ENCODE measurements around the gene CD244.
"Not testable (repeated sequence)": the region's sequence is repeated elsewhere in the genome, so short reads cannot be mapped to it uniquely, and the experiment has no call there.

CD244 gene

DNA sequence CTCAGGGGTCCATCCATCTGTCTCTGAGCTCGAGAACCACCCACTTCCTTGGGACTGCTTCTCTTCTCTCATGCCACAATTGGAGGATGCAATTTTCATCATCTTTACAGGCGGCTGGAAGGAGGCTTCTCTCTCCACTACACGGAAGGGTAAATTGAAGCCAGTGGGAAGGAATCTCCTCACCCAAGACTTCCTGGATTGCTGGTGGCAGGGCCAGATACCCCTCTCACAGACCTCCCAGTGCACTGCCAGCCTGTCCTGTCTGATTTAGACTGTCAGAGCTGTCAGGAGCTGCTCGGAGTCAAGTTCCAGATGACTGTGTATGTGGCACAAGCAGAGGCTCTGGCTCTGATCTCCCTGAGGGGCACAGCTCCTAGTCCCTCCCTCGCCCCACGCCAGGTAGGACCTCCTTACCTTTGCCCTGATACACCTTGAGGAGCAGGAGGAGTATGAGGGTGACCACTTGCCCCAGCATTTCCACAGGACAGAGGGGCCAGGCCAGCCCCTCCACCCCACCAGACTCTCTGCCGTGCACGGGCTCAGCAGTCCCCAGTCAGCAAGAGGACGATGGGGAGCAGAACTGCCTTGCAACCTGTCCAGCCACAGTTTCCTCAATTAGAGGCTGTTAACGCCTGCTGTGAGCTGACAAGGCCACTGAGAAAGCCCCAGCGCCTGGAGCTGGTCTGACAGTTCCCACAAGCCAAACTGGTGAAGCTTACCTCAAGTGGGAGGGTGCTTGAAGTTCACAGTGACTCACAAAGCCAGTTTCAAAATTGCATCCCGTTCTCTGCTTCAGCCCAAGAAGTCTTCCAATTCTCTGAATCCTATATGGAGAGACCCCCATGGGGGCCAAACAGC lies at the start of gene CD244:
Gene CD244, minus strand, starts transcription at position 685 of the 858 bp plus-strand sequence. Its CDS starts 210 bp downstream, at position 475.
- DNase-seq: no peak

- no peak for DNase-seq
Observed at GRCh38 chr1:160911925-160912324, 49.2 kb upstream of the CD244 start.

DNA sequence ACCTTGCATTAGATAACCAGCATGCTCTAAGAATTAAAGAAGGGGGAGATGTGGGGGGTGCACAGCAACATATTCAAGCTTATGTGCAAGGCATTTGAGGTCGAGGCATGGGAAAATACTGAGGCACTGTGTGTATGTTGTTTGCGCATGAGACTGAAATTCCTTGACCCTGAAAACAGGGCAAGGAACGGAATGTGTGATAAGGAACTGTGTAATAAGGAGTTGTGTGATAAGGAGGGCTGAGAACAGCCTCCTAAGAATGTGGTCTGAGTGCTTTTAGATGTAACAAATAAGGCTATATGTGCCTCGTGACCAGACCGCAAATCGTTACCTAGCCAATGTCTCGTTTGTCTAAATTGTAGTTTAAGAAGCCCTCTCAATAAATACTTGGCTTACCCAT lies 48.8 kb upstream of the CD244 start:
- DNase-seq: no peak

GRCh38 chr1:160910170-160910750 lies 47.6 kb upstream of the CD244 start:
- DNase-seq: no peak

DNA sequence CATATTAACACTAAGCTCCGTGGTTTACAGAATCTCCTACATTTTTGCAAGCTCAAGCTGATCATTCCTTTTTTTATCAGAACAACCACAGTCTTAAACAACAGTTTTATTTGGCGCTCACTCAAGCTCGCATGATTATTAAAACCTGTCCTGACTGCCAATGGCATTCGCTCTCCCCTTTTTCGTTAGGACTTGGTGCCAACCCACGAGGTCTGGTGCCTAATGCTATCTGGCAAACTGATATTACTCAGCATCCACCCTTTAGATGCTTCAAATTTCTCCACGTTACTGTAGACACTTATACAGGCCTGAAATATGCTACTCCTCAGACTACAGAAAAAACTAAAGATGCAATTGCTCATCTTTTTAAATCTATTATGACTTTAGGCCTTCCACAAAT lies 45.3 kb upstream of the CD244 start:
- no peak for DNase-seq

DNA sequence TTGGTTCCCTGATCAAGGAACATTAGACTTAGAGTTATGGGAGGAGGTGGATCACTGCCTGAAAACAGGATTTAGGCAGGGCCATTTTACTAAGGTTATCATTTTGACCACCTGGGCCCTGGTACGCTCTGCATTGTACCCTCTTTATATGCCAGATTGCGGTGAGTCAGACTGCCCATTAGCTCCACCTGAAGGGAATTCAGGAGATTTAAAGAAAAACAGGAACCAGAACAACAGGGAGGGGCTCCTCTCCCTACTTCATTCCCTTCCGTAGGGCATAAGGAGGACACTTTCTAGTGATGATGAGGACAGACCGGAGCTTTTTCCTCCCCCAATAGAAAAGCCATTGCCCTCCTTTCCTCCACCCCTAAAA lies 42.9 kb upstream of the CD244 start:
- DNase-seq: no peak

GRCh38 chr1:160904783-160905616 lies 42.3 kb upstream of the CD244 start:
- no peak for DNase-seq

- not testable (repeated sequence) for DNase-seq
Observed at GRCh38 chr1:160902251-160902650, 39.6 kb upstream of the CD244 start.

- DNase-seq: no peak
Observed at GRCh38 chr1:160901768-160902167, 39.1 kb upstream of the CD244 start.

- DNase-seq: not testable (repeated sequence)
Observed at GRCh38 chr1:160900683-160901082, 38.0 kb upstream of the CD244 start.

- DNase-seq: not testable (repeated sequence)
Observed at GRCh38 chr1:160894368-160895135, 31.9 kb upstream of the CD244 start.

- DNase-seq: no peak
Observed at GRCh38 chr1:160891474-160891873, 28.8 kb upstream of the CD244 start.

DNA sequence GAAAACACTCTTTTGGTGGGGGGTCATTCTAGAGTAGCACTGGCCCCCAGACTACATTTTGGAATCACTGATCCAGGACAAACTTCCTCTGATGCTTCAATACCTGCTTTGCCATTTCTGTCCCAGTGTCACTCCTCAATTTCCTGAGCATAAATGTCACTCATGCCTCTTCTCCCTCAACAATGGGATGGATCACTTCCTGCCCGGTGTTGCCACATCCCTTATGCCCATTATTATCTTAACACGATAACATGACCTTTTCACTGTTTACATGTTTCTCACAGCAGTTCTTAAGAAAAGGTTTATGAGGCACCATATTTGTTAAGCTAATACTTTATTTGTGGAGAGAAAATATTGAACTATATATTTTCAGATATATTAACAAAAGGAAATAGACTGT lies 26.2 kb upstream of the CD244 start:
- no peak for DNase-seq

DNA sequence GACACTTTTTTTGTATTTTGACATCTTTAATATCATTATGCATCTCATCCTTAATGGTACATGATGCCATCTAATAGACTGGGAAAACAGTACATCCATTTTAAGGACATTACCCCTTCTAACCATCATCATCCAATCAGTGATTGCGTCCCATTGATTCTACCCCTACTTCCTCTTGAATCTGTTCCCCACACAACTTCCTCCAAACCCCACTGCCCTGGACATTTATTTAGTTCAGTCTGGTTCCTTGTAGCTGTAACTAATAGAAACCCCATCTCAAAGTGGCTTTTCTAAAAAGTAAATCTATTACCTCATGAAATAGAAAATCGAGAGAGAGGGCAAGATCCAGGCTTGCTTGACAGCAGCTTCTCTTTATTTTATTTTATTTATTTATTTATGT lies 24.4 kb upstream of the CD244 start:
- no peak for DNase-seq

DNA sequence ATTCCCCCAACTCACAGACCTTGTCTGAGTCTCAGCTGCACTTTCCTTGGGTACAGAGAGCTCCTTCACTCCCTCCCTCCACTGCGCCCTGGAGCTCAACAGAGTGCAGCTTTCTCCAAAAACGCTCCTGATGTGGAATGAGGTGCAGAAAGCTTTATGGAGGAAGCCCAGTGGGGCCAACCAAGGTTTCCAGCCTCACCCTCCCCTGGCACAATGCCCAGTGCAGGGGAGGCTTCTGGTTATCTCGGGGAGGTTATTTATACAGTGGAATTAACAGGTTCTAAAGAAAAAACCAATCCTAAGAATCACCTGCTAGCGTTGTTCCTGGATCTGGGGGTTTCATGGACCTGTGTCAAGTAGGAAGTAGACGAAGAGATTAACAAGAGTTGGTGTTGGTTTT lies 22.4 kb upstream of the CD244 start, which contains the start of gene ITLN1:
Gene ITLN1, minus strand, starts transcription at position 139 of the 400 bp plus-strand sequence. CDS start 303 bp downstream, outside the sequence.
- DNase-seq: no peak

GRCh38 chr1:160884579-160884978 lies 21.9 kb upstream of the CD244 start:
- no peak for DNase-seq

- DNase-seq: no peak
Observed at GRCh38 chr1:160883581-160884513, 21.2 kb upstream of the CD244 start.

GRCh38 chr1:160882582-160882981 lies 19.9 kb upstream of the CD244 start:
- no peak for DNase-seq

- DNase-seq: not testable (repeated sequence)
Observed at GRCh38 chr1:160881264-160881663, 18.6 kb upstream of the CD244 start.

GRCh38 chr1:160880216-160880615 lies 17.5 kb upstream of the CD244 start:
- DNase-seq: no peak

DNA sequence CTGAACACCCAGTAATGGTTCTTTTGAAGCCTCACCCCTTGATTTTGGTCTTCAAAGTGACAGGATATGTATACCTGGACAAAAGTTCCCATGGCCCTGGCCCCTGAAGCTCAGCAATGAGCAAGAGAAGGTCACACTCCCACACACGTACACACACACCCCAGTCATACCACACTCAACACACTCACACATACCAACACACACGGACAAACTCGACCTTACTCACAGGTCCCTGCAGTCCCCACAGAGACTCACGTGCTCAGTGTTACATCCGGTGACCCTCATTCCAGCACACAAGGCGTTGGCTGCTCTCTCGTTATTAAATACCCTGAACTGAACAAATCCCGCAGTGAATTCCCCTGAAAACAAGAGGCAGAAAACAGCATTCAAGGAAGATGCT lies 16.4 kb upstream of the CD244 start:
- DNase-seq: no peak

DNA sequence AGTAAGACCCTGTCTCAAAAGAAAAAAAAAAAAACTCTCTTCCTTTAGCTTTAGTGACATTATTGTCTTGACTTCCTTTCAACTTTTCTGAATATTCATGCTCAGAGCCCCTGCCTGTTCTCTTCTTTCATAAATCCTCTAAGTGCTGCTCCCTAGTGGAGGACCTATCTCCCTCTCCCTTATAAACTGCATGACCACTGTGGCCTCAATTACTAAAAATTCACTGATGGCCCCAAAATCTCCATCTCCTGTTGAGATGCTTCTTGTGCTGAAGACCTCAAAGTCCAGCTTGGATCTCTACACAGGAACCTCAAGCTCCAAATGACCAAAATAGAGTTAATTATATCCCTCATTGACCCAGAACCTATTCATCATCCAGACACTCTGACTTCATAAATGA lies 14.5 kb upstream of the CD244 start:
- no peak for DNase-seq
